COLO668 (cell line): ENCODE results near the gene SH2D6.
A peak's percentile ranks its signal among the peaks of the same experiment; 100 is the strongest.
"Not testable (repeated sequence)": the region's sequence is repeated elsewhere in the genome, so short reads cannot be mapped to it uniquely, and the experiment has no call there.

ENCODE experiments used
- DNase-seq: peaks from one replicate; lab custom pipeline; 2025; ENCODE audit not compliant: unreplicated experiment; lab: John Stamatoyannopoulos, UW

Gene SH2D6

DNA sequence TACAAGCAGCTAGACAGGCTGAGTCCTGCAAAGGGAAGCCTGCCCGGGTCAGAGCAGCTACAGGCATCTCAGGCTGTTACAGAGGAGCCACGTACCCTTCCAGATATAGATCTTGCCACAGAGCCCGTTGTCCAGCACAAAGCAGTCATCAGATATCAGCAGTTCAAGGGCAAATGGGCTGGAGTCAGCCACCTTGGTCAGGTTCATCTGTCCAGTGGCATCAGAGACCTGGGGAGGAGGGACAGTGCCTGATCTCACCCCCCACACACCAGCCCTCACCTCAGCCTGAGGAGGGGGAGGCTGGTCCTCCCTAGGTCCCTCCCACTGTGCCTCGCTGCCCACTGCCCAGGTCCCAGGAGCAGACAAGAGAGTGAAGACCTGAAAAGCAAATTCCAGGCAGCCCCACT is 20.6 kb upstream of the SH2D6 start:
- no peak for DNase-seq

GRCh38 chr2:85398426-85399182 is 19.9 kb upstream of the SH2D6 start:
- no peak for DNase-seq

GRCh38 chr2:85399183-85399455 is 19.4 kb upstream of the SH2D6 start:
- DNase-seq = no peak

DNA sequence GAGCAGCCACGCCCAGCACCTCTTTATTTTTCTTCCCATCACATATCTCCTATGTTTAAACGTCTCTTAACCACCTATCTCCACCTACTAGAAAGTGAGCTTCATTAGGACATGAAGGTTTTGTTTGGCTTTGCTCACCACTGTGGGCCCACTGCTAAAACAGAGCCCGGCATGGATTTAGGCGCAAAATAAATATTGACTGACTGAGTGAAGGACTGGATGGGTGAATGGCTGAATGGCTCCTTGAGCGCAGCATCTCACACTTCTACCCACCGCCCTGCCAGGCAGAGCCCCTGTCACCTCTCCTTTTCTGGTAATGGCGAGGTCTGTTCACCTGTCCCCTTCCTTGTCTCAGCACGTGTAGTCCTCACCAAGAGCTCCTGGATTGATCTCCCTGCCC is 18.5 kb upstream of the SH2D6 start:
- no peak for DNase-seq

DNA sequence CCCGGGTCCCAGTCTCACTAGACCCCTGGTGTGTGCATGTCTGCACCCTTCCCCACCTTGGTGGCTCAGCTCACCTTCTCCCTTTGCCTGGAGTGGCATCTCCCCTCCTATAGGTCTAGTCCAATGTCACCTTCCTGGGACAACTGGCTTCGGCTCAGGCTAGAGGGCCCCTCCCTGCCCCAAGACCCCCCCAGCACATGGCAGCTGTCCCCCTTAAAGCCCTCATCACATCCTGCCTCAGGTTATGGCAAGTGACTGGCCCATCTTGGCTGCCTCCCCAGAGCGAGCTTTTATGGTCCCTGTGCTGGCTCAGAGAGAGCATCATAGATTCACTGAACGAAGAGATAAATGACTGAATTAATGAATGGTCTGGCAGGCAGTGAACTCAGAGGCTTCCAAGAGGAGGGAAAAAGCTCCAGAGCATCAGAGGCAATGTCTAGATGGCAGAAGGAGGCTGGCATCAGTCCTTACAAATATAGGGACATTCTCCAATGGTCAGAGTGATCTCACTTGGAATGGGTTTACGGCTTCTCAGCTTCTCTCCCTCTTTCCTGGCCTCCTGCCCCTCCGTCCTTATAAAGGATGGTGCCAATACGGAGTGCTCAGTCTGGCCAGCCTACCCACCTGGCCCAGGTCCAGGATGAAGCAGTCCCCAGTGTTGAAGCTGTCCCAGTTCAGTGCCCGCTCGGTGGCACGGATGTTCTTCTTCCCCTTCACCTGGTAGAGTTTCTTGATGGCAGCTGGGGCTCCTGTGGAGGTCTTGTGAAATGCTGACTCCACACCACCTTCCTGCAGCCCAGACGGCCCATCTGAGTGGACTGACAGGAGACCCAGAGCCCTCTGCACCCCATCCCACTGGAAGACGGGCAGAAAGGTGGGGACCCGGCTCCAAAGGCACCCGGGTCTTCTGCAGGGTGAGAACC is 17.7 kb upstream of the SH2D6 start:
- no peak for DNase-seq

- DNase-seq = no peak
Measured at GRCh38 chr2:85401464-85401805, 17.1 kb upstream of the SH2D6 start.

- no peak for DNase-seq
Measured at GRCh38 chr2:85401844-85402243, 16.7 kb upstream of the SH2D6 start.

GRCh38 chr2:85405201-85406059 is 13.1 kb upstream of the SH2D6 start:
- no peak for DNase-seq

GRCh38 chr2:85409845-85410583 is 8.5 kb upstream of the SH2D6 start, which contains the start of gene CAPG:
TSS of gene CAPG (minus strand) at chr2:85410366. CDS start at chr2:85402145, 8,221 bp downstream.
- DNase-seq = no peak

DNA sequence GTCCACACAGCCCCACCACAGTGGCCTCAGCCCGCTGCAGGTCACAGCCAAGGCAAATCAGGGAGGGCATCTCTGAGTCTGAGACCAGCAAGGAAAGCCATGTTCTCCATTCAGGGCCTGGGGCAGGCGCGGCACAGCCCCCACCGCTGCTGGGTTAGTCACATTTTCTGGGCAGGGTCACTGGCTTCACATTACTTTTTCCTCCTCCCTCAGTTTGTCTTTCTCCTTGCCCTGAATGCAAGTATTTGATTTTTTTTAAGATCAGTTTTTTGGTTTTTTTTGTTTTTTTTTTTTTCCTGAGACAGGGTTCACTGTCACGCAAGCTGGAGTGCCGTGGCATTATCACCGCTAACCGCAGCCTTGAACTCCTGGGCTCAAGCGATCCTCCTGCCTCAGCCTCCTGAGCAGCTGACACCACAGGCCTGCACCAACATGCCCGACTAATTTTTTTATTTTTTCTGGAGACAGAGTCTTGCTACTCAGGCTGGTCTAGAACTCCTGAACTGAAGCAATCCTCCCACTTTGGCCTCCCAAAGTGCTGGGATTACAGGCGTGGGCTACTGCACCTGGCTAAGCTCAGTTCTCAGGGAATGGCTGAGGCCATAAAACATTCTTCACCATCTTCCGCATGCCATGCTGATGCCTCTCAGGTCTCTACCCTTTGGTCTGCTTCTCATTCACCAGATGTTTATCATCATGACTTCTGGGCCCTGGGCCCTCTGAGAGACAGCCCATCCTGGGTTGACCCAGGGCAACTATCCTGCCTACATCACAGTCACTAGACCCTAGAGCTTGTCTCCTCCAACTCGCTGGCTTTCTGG is 7.7 kb upstream of the SH2D6 start:
- DNase-seq = no peak

GRCh38 chr2:85411405-85411748 is 7.1 kb upstream of the SH2D6 start:
- no peak for DNase-seq

DNA sequence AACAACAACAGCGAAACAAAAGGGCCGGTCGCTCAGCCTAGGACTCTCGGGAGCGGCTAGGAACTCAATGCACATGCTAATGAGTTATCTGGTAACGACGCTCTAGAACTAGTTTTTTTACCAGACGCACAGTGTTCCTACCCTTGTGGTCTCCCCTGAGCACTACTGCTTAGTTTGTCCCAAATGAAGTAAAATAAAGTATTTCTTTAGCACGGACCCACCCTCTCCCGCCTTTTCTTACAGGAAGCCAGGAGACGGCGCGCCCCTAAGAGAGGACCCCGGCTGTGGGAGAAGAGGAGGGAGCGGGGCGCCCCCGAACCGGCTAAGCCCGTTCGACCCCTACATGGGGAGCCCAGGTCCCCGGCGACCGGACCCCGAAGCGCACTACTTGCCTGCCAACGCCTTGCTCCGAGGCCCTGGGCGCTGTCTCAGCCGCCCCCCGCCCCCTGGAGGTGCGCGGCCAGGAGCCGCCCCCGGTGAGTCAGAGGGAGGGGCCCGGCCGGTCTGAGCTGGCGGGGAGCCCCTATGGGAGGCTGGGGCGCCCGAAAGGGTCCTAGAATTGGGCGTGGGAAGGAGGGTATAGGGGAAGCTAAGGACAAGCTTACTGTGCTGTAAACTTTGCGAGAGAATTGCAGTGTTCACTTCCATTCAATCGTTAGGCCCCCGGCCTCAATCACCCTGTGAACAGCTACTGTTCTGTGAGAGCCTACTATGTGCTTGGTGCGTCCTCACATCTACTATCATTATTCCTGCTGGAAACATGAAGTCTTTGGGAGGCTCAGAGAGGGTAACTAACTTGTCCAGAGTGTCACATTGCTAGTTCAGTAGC is 4.7 kb upstream of the SH2D6 start:
- DNase-seq = no peak

- DNase-seq = not testable (repeated sequence)
Measured at GRCh38 chr2:85414421-85414759, 4.1 kb upstream of the SH2D6 start.

- no peak for DNase-seq
Measured at GRCh38 chr2:85414761-85415553, 3.6 kb upstream of the SH2D6 start.

DNA sequence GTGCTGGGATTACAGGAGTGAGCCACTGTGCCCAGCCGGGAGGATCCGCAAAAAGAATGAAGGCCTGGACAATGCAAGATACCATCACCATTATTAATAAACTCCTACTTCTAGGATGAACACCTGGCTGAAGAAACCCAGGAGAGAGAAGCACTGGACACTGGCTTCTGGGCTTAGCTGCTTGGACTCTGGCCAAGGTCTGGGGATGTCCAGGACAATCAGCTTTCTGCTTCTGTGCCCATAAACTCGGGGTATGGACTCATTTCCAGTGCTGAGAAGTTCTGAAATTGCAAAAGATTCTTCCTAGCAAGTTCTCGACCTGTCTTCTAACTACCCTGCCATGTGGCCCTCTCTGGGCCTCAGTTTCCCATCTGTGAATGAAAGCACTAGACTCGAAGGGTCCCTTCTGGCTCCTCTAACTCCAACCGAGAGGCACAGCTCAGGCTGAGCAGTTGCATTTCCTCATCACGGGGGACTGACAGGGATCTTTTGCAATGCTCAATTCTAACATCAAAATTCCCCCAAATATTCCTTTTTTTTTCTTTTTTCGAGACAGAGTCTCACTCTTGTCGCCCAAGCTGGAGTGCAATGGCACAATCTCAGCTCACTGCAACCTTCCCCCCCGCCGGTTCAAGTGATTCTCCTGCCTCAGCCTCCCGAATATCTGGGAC is 2.4 kb upstream of the SH2D6 start:
- no peak for DNase-seq

GRCh38 chr2:85419009-85419675 is 628 bp downstream of the SH2D6 start:
- DNase-seq = no peak

- DNase-seq = peak; percentile 87
Measured at GRCh38 chr2:85420536-85421259, 2.2 kb downstream of the SH2D6 start.
